GM10266 (cell line): ENCODE data around the gene ANKRD37.
A peak's percentile ranks its signal among the peaks of the same experiment; 100 is the strongest.

Experiments used
- DNase-seq: peaks from one replicate; pipeline ENCODE4 v3.0.0; 2012; ENCODE audit errors: extremely low spot score
- TF ChIP-seq, protein P1 (sequence below): IDR thresholded peaks from 2 replicates; pipeline ENCODE4 v1.5.1; 2012; ENCODE audit warnings: mild to moderate bottlenecking, low read depth; ENCODE audit not compliant: control insufficient read depth, insufficient read depth; ENCODE audit errors: missing control alignments

Gene ANKRD37

DNA sequence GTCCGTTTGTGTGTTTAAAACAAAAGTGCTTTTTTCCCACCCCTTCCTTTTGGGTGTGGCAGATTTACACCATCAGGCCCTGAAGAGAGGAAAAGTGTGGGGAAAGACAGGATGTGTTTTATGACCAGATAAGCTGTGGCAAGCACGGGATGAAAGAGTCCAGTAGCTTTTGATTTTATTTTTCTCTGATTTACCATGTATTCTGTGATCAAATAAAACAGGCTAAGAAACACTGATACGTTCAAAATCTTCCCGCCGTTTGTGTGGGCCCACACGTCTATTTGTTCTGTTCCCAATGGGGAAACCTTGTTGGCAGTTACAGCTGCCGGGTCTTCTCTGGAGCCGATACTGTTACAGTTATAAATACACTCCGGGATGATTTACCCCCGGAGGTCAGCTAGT lies 11.7 kb upstream of the ANKRD37 start:
- no peak for DNase-seq
- TF ChIP-seq, protein P1, sequence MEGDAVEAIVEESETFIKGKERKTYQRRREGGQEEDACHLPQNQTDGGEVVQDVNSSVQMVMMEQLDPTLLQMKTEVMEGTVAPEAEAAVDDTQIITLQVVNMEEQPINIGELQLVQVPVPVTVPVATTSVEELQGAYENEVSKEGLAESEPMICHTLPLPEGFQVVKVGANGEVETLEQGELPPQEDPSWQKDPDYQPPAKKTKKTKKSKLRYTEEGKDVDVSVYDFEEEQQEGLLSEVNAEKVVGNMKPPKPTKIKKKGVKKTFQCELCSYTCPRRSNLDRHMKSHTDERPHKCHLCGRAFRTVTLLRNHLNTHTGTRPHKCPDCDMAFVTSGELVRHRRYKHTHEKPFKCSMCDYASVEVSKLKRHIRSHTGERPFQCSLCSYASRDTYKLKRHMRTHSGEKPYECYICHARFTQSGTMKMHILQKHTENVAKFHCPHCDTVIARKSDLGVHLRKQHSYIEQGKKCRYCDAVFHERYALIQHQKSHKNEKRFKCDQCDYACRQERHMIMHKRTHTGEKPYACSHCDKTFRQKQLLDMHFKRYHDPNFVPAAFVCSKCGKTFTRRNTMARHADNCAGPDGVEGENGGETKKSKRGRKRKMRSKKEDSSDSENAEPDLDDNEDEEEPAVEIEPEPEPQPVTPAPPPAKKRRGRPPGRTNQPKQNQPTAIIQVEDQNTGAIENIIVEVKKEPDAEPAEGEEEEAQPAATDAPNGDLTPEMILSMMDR, result no peak

DNA sequence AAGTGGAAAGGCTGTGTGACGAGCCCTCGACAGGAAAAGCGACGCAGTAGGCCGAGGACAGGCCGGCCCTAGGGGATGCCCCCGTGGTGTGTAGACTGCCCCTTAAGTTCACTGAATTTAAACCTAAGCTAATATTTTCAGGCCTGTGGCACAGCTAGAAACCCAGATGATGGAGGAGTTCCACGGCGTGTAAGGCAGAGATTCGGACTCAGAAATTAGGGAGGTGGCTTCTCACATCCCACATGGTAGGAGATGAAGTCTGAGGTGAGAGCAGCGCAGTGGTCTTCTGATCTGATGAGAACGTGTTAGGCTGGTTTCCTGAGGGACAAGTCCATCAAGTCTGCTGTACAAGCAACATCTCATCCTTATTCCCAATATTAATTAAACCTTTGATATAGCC lies 8.7 kb upstream of the ANKRD37 start:
- DNase-seq, result no peak
- TF ChIP-seq, protein P1, result no peak

DNA sequence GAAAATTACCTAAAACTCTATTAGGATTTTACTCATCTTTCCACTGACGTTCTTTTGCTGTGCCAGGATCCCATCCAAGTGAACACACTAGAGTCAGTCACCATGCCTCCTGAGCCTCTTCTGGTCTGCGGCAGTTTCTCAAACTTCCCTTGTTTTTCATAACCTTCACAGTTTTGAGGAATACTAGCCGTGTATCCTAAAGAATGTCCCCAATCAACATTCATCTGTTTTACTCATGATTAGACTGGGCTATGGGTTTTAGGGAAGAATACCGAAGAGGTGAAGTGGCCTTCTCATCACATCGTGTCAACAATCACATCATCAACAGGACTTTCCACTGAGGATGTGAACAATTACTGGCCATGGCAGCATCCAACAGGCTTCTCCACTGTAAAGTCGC lies 5.7 kb upstream of the ANKRD37 start:
- TF ChIP-seq, protein P1, result no peak
- DNase-seq, result no peak

DNA sequence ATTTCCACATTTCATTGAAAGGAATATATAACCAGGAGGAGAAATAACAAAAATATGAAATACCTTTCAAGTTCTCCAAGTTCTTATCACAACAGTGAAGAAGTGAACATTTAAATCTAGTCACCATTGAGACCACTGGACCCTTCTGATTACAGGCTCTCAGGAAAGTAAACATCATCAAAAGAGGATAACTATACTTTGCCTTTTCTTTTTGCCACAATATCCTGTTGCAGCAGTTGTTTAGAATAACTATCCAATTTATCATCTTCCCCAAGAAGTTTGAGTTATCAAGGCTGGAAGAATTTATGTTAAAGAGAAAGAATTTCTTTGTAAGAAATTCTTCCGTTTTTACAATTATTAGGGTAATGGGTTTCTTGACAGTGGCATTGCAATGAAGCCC lies 4.5 kb upstream of the ANKRD37 start:
- no peak for DNase-seq
- TF ChIP-seq, protein P1, result no peak

GRCh38 chr4:185394568-185395237 lies 1.9 kb upstream of the ANKRD37 start:
- DNase-seq, result no peak
- TF ChIP-seq, protein P1, result no peak

- DNase-seq, result peak; percentile 32
- TF ChIP-seq, protein P1, result no peak
Measured at GRCh38 chr4:185395238-185395955, 1.2 kb upstream of the ANKRD37 start, which contains the start of gene LRP2BP. TSS of gene LRP2BP (minus strand) at chr4:185395924. CDS start at chr4:185378186, 17,738 bp downstream.
